ENCODE measurements around the gene SEMA5A. TPM values are rescaled to one million over a fixed set of nuclear protein-coding genes. Genes with fewer than 3 reads are reported as not detected.

The SEMA5A gene
- total RNA-seq, 1 donor from 2014 or later = 11.9 TPM

GRCh38 chr5:9188956-9189355, 356.9 kb downstream of the SEMA5A start:
- no peak for TF ChIP-seq EZH2phosphoT487 (IDR thresholded peaks at IDR 0.05)
- no peak for TF ChIP-seq EZH2 (IDR thresholded peaks at IDR 0.05)
- no peak for TF ChIP-seq CTCF (IDR thresholded peaks at IDR 0.05)
- DNase-seq (ENCODE audit: low spot score) = no peak
- Mint-ChIP-seq H3K9me3 (peaks cover 2% of the 10 kb centered on the region), H3K4me3 (no peak overlapping the region), H3K27ac (no peak overlapping the region), H3K4me1 (peaks cover 5% of the 10 kb centered on the region), H3K27me3 (ENCODE audit: insufficient read depth, low read depth) (peaks cover 8% of the 10 kb centered on the region), H3K36me3 (peaks cover 20% of the 10 kb centered on the region)
- Histone ChIP-seq H3K79me2 (ENCODE audit: low read depth) (no peaks in the 10 kb centered on the region), H2AFZ (replicated peaks) (no peak overlapping the region), H3K4me1 (peaks cover 12% of the 10 kb centered on the region), H3K9me3 (ENCODE audit: low read depth) (no peaks in the 10 kb centered on the region), H3K4me2 (no peak overlapping the region), H3K27ac (no peak overlapping the region), H3K9ac (no peak overlapping the region), H3F3A (ENCODE audit: low read depth) (no peaks in the 10 kb centered on the region), H3K27me3 (peaks cover 39% of the 10 kb centered on the region), H3K36me3 (no peaks in the 10 kb centered on the region), H3K4me3 (no peak overlapping the region), H4K20me1 (ENCODE audit: low read depth) (no peaks in the 10 kb centered on the region)

GRCh38 chr5:9188131-9188530, 357.7 kb downstream of the SEMA5A start:
- Histone ChIP-seq H4K20me1 (ENCODE audit: low read depth) (no peaks in the 10 kb centered on the region), H3K9ac (no peak overlapping the region), H3K4me1 (peaks cover 10% of the 10 kb centered on the region), H3K27me3 (peaks cover 30% of the 10 kb centered on the region), H3K36me3 (no peaks in the 10 kb centered on the region), H3K9me3 (ENCODE audit: low read depth) (no peaks in the 10 kb centered on the region), H3K79me2 (ENCODE audit: low read depth) (no peaks in the 10 kb centered on the region), H3K27ac (no peak overlapping the region), H2AFZ (replicated peaks) (no peak overlapping the region), H3K4me2 (no peak overlapping the region), H3K4me3 (no peak overlapping the region), H3F3A (ENCODE audit: low read depth) (no peaks in the 10 kb centered on the region)
- H3K36me3 Mint-ChIP-seq = peaks cover 21% of the 10 kb centered on the region
- no peak overlapping the region for H3K4me3 Mint-ChIP-seq
- H3K4me1 Mint-ChIP-seq = peaks cover 3% of the 10 kb centered on the region
- no peak overlapping the region for H3K27ac Mint-ChIP-seq
- TF ChIP-seq EZH2 (IDR thresholded peaks at IDR 0.05) (no peak), EZH2phosphoT487 (IDR thresholded peaks at IDR 0.05) (no peak), CTCF (IDR thresholded peaks at IDR 0.05) (no peak)
- peaks cover 7% of the 10 kb centered on the region for H3K27me3 Mint-ChIP-seq (ENCODE audit: insufficient read depth, low read depth)
- no peak for DNase-seq (ENCODE audit: low spot score)
- peaks cover 2% of the 10 kb centered on the region for H3K9me3 Mint-ChIP-seq

GRCh38 chr5:9187614-9188013, 358.3 kb downstream of the SEMA5A start:
- Histone ChIP-seq H3K27ac (no peak overlapping the region), H3K27me3 (peaks cover 25% of the 10 kb centered on the region), H3K4me3 (no peak overlapping the region), H3F3A (ENCODE audit: low read depth) (no peaks in the 10 kb centered on the region), H4K20me1 (ENCODE audit: low read depth) (no peaks in the 10 kb centered on the region), H3K9me3 (ENCODE audit: low read depth) (no peaks in the 10 kb centered on the region), H3K9ac (no peak overlapping the region), H3K4me2 (no peak overlapping the region), H3K4me1 (peaks cover 6% of the 10 kb centered on the region), H3K79me2 (ENCODE audit: low read depth) (no peaks in the 10 kb centered on the region), H2AFZ (replicated peaks) (no peak overlapping the region), H3K36me3 (no peaks in the 10 kb centered on the region)
- Mint-ChIP-seq H3K9me3 (peaks cover 2% of the 10 kb centered on the region), H3K36me3 (peaks cover 17% of the 10 kb centered on the region), H3K4me3 (no peak overlapping the region), H3K27me3 (ENCODE audit: insufficient read depth, low read depth) (peaks cover 7% of the 10 kb centered on the region), H3K4me1 (peaks cover 5% of the 10 kb centered on the region), H3K27ac (no peak overlapping the region)
- TF ChIP-seq EZH2 (IDR thresholded peaks at IDR 0.05) (no peak), EZH2phosphoT487 (IDR thresholded peaks at IDR 0.05) (no peak), CTCF (IDR thresholded peaks at IDR 0.05) (no peak)
- DNase-seq (ENCODE audit: low spot score) = no peak
